NCI-H345 treated with DMSO at 0.1 percent for 48 hours (cell line): ENCODE measurements around the gene BABAM2.

Source experiments
- DNase-seq: peaks from one replicate; lab custom pipeline; 2025; ENCODE audit not compliant: unreplicated experiment; lab: John Stamatoyannopoulos, UW

The BABAM2 gene

GRCh38 chr2:27906074-27906473 is 15.5 kb downstream of the BABAM2 start:
- no peak for DNase-seq

GRCh38 chr2:27907547-27907946 is 17.0 kb downstream of the BABAM2 start:
- DNase-seq = no peak

- no peak for DNase-seq
Measured at GRCh38 chr2:27909901-27910300, 19.4 kb downstream of the BABAM2 start.

- no peak for DNase-seq
Measured at GRCh38 chr2:27911458-27912210, 21.1 kb downstream of the BABAM2 start.

GRCh38 chr2:27912512-27912911 is 22.0 kb downstream of the BABAM2 start:
- no peak for DNase-seq

- no peak for DNase-seq
Measured at GRCh38 chr2:27914041-27914804, 23.7 kb downstream of the BABAM2 start.

- DNase-seq = no peak
Measured at GRCh38 chr2:27914805-27915175, 24.3 kb downstream of the BABAM2 start.

- DNase-seq = no peak
Measured at GRCh38 chr2:27915191-27915590, 24.7 kb downstream of the BABAM2 start.

GRCh38 chr2:27915874-27916273 is 25.3 kb downstream of the BABAM2 start:
- no peak for DNase-seq

GRCh38 chr2:27916293-27916995 is 25.9 kb downstream of the BABAM2 start:
- DNase-seq = no peak

- DNase-seq = no peak
Measured at GRCh38 chr2:27920148-27920885, 29.8 kb downstream of the BABAM2 start.

- DNase-seq = no peak
Measured at GRCh38 chr2:27921424-27921823, 30.9 kb downstream of the BABAM2 start.

GRCh38 chr2:27921880-27922547 is 31.5 kb downstream of the BABAM2 start:
- DNase-seq = no peak

GRCh38 chr2:27922842-27923241 is 32.3 kb downstream of the BABAM2 start:
- no peak for DNase-seq

GRCh38 chr2:27925766-27926472 is 35.4 kb downstream of the BABAM2 start:
- DNase-seq = no peak

GRCh38 chr2:27929916-27930486 is 39.5 kb downstream of the BABAM2 start:
- no peak for DNase-seq

- DNase-seq = no peak
Measured at GRCh38 chr2:27931361-27931950, 40.9 kb downstream of the BABAM2 start.

- DNase-seq = no peak
Measured at GRCh38 chr2:27932396-27932795, 41.9 kb downstream of the BABAM2 start.

GRCh38 chr2:27935026-27935425 is 44.5 kb downstream of the BABAM2 start:
- DNase-seq = no peak
